ENCODE data around the gene NT5C2. TPM values are rescaled to one million over a fixed set of nuclear protein-coding genes. Genes with fewer than 3 reads are reported as not detected.

Gene NT5C2
- total and polyA plus RNA-seq, 2 experiments from 2014 or later: 52.6 to 69.0 TPM

DNA sequence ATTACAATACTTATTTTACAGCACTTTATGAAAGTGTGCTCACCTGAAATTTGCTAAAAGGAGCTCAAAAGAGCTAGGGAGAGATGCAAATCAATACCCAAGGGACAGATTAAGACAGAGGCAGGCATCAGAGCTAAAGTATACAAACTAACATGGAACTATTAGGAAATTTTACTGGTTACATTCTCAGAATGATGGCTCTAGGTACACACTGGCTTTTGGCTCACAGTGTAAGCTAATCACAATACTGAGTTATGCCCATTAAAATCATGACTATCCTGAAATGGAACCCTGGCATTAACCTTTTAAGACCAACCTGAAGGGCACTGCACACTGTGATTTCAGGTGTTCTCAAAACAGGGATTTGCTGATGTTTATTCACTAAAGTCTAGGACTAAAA lies 98.1 kb downstream of the NT5C2 start:
- Histone ChIP-seq H3K9me3 (ENCODE audit: low read depth) (no peaks in the 10 kb centered on the region), H3F3A (ENCODE audit: insufficient read depth) (no peaks in the 10 kb centered on the region), H3K27me3 (replicated peaks; ENCODE audit: insufficient read depth) (no peaks in the 10 kb centered on the region), H3K9ac (no peak overlapping the region), H2AFZ (no peak overlapping the region), H3K9me2 (ENCODE audit: insufficient read depth) (no peaks in the 10 kb centered on the region), H3K79me2 (ENCODE audit: insufficient read depth) (no peaks in the 10 kb centered on the region), H4K20me1 (ENCODE audit: insufficient read depth) (no peaks in the 10 kb centered on the region), H3K4me3 (no peak overlapping the region), H3K4me2 (ENCODE audit: unreplicated experiment) (no peak overlapping the region), H3K36me3 (ENCODE audit: low read depth) (peaks cover 95% of the 10 kb centered on the region), H3K4me1 (ENCODE audit: insufficient read depth) (no peaks in the 10 kb centered on the region), H3K27ac (no peak overlapping the region)
- in situ Hi-C loops (cut with MboI): no loop called here
- DNase-seq: no peak
- TF ChIP-seq EZH2phosphoT487 (IDR thresholded peaks at IDR 0.05; ENCODE audit: insufficient read depth, low read depth): no peak
- no peak for TF ChIP-seq EZH2 (IDR thresholded peaks at IDR 0.05; ENCODE audit: insufficient read depth, poor library complexity, severe bottlenecking)

DNA sequence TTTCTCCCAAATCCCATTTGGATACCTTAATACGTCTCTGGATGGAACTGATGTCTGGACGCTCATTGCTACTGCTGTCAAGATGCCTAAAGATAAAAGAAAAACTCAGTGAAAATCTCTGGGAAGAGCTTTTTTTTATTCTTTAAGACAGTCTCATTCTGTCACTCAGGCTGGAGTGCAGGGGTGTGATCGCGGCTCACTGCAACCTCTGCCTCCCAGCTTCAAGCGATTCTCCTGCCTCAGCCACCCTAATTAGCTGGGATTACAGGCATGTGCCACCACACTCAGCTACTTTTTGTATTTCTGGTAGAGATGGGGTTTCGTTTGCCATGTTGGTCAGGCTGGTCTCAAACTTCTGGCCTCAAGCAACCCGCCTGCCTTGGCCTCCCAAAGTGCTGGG lies 102.2 kb downstream of the NT5C2 start:
- no peak overlapping the region for H3K9ac ChIP-seq

DNA sequence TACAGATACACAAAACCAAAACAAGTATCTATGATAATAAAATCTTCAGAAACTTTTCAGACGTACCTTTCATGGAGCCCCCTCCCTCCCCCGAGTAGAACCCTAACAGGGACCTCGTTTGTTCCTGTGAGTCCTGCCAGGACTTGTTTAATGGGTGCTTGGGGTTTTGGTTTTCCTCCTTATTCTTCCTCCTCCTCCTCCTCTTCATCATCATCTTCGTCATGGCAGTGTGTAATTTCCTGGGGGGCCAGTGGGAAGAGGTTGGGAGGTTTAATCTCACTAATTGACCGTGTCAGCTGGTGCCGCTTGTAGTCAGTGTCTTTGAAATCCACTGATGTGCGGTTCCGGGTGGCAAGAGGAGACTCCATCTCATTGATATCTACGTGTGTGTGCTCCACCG lies 103.6 kb downstream of the NT5C2 start:
- H3K4me1 ChIP-seq (ENCODE audit: insufficient read depth): no peaks in the 10 kb centered on the region
- H3K27me3 ChIP-seq (replicated peaks; ENCODE audit: insufficient read depth): no peaks in the 10 kb centered on the region
- 86 to 87% methylated on average over 10 of the region's 10 CpGs for WGBS, 2 experiments (ENCODE audit: low coverage in 1 of 2, low lambda C conversion rate in 2 of 2, missing lambda C conversion rate in 2 of 2)
- H3K79me2 ChIP-seq (ENCODE audit: insufficient read depth): no peaks in the 10 kb centered on the region
- no peak overlapping the region for H2AFZ ChIP-seq
- DNase-seq: no peak
- in situ Hi-C loops (cut with MboI): no loop called here
- no peaks in the 10 kb centered on the region for H3K9me2 ChIP-seq (ENCODE audit: insufficient read depth)
- no peaks in the 10 kb centered on the region for H3K9me3 ChIP-seq (ENCODE audit: low read depth)
- TF ChIP-seq EZH2 (IDR thresholded peaks at IDR 0.05; ENCODE audit: insufficient read depth, poor library complexity, severe bottlenecking) (no peak), EZH2phosphoT487 (IDR thresholded peaks at IDR 0.05; ENCODE audit: insufficient read depth, low read depth) (no peak)
- no peak overlapping the region for H3K9ac ChIP-seq
- H3K4me2 ChIP-seq (ENCODE audit: unreplicated experiment): no peak overlapping the region
- no peak overlapping the region for H3K27ac ChIP-seq
- H4K20me1 ChIP-seq (ENCODE audit: insufficient read depth): no peaks in the 10 kb centered on the region
- H3K4me3 ChIP-seq: no peak overlapping the region
- no peaks in the 10 kb centered on the region for H3F3A ChIP-seq (ENCODE audit: insufficient read depth)
- peaks cover 83% of the 10 kb centered on the region for H3K36me3 ChIP-seq (ENCODE audit: low read depth)

More for the DNA sequence above, 102.2 kb downstream of the NT5C2 start:
- no peaks in the 10 kb centered on the region for H3F3A ChIP-seq (ENCODE audit: insufficient read depth)
- no peaks in the 10 kb centered on the region for H3K79me2 ChIP-seq (ENCODE audit: insufficient read depth)
- H3K4me2 ChIP-seq (ENCODE audit: unreplicated experiment): no peak overlapping the region
- no peak for DNase-seq
- in situ Hi-C loops (cut with MboI): no loop called here
- peaks cover 83% of the 10 kb centered on the region for H3K36me3 ChIP-seq (ENCODE audit: low read depth)
- WGBS, 2 experiments (ENCODE audit: low coverage in 1 of 2, low lambda C conversion rate in 2 of 2, missing lambda C conversion rate in 2 of 2): 95 to 96% methylated on average over 7 of the region's 7 CpGs
- no peak overlapping the region for H3K27ac ChIP-seq
- H3K9me2 ChIP-seq (ENCODE audit: insufficient read depth): no peaks in the 10 kb centered on the region
- no peak for TF ChIP-seq EZH2phosphoT487 (IDR thresholded peaks at IDR 0.05; ENCODE audit: insufficient read depth, low read depth)
- no peaks in the 10 kb centered on the region for H3K9me3 ChIP-seq (ENCODE audit: low read depth)
- no peaks in the 10 kb centered on the region for H4K20me1 ChIP-seq (ENCODE audit: insufficient read depth)
- no peak overlapping the region for H2AFZ ChIP-seq
- H3K4me1 ChIP-seq (ENCODE audit: insufficient read depth): no peaks in the 10 kb centered on the region
- no peaks in the 10 kb centered on the region for H3K27me3 ChIP-seq (replicated peaks; ENCODE audit: insufficient read depth)
- H3K4me3 ChIP-seq: no peak overlapping the region

DNA sequence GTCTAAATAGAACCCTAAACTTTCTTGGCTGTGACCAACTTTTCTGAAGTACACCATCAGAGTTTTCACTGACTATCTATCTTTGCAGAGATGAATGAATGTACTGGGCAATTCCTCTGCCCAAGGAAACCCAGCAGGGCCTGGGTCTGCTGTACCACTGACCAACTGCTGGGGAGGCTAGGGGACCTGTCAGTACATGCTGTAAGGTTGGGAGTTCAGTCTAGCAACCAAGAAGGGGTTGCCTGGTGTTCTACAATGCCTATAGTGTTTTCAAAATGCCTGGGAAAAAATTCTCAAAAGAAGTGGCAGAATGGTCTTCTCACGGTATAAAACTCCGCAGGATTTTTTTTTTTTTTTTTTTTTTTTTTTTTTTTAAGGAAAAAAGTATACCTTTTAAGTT lies 106.3 kb downstream of the NT5C2 start:
- no peak overlapping the region for H2AFZ ChIP-seq
- no peaks in the 10 kb centered on the region for H3K9me2 ChIP-seq (ENCODE audit: insufficient read depth)
- H3K36me3 ChIP-seq (ENCODE audit: low read depth): peaks cover 68% of the 10 kb centered on the region
- in situ Hi-C loops (cut with MboI): no loop called here
- 97% methylated on average over 2 of the region's 2 CpGs for WGBS, 2 experiments (ENCODE audit: low coverage in 1 of 2, low lambda C conversion rate in 2 of 2, missing lambda C conversion rate in 2 of 2)
- no peak overlapping the region for H3K9ac ChIP-seq
- H3K9me3 ChIP-seq (ENCODE audit: low read depth): no peaks in the 10 kb centered on the region
- TF ChIP-seq EZH2phosphoT487 (IDR thresholded peaks at IDR 0.05; ENCODE audit: insufficient read depth, low read depth) (no peak), EZH2 (IDR thresholded peaks at IDR 0.05; ENCODE audit: insufficient read depth, poor library complexity, severe bottlenecking) (no peak)
- DNase-seq: no peak
- no peaks in the 10 kb centered on the region for H4K20me1 ChIP-seq (ENCODE audit: insufficient read depth)
- no peak overlapping the region for H3K4me3 ChIP-seq
- no peaks in the 10 kb centered on the region for H3K27me3 ChIP-seq (replicated peaks; ENCODE audit: insufficient read depth)
- peaks cover 4% of the 10 kb centered on the region; the same call in 1 of the 2 replicates for H3F3A ChIP-seq (ENCODE audit: insufficient read depth)
- H3K79me2 ChIP-seq (ENCODE audit: insufficient read depth): no peaks in the 10 kb centered on the region
- H3K27ac ChIP-seq: no peak overlapping the region
- no peak overlapping the region for H3K4me2 ChIP-seq (ENCODE audit: unreplicated experiment)
- H3K4me1 ChIP-seq (ENCODE audit: insufficient read depth): no peaks in the 10 kb centered on the region

DNA sequence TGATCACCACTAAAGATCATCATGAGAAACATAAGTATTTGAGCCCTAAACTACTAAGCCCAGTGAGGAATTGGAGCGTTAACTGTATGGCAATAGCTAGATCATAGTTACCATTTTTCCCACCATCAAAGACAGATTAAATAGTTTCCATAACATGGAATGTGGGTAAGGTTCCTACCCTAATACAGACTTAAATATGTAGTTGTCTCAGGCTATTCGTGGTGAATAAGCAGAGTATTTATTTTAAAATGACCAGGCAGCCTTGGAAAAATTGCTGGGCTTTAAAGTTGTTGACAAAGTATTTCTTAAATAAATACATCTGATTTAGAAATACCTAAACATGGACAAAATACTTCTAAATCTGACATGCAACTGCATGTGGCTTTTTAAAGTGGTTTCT lies 106.8 kb downstream of the NT5C2 start:
- no peak overlapping the region for H3K27ac ChIP-seq
- no peaks in the 10 kb centered on the region for H3K9me3 ChIP-seq (ENCODE audit: low read depth)
- in situ Hi-C loops (cut with MboI): no loop called here
- no peaks in the 10 kb centered on the region for H3K27me3 ChIP-seq (replicated peaks; ENCODE audit: insufficient read depth)
- H3K4me1 ChIP-seq (ENCODE audit: insufficient read depth): no peaks in the 10 kb centered on the region
- no peak overlapping the region for H2AFZ ChIP-seq
- H3K36me3 ChIP-seq (ENCODE audit: low read depth): peaks cover 63% of the 10 kb centered on the region
- no peak overlapping the region for H3K4me3 ChIP-seq
- TF ChIP-seq EZH2 (IDR thresholded peaks at IDR 0.05; ENCODE audit: insufficient read depth, poor library complexity, severe bottlenecking) (no peak), EZH2phosphoT487 (IDR thresholded peaks at IDR 0.05; ENCODE audit: insufficient read depth, low read depth) (no peak)
- peaks cover 4% of the 10 kb centered on the region; the same call in 1 of the 2 replicates for H3F3A ChIP-seq (ENCODE audit: insufficient read depth)
- no peaks in the 10 kb centered on the region for H4K20me1 ChIP-seq (ENCODE audit: insufficient read depth)
- DNase-seq: no peak
- H3K4me2 ChIP-seq (ENCODE audit: unreplicated experiment): no peak overlapping the region
- WGBS, 2 experiments (ENCODE audit: low coverage in 1 of 2, low lambda C conversion rate in 2 of 2, missing lambda C conversion rate in 2 of 2): 93 to 97% methylated on average over 2 of the region's 2 CpGs
- H3K79me2 ChIP-seq (ENCODE audit: insufficient read depth): no peaks in the 10 kb centered on the region
- no peak overlapping the region for H3K9ac ChIP-seq
- no peaks in the 10 kb centered on the region for H3K9me2 ChIP-seq (ENCODE audit: insufficient read depth)

Data from GM23248 (cell line).